HG02763 (cell line): Measurements from ENCODE around the gene LTC4S.

Experiments
- ATAC-seq: cut with Tn5 transposase; IDR thresholded peaks from one replicate; pipeline ENCODE4 v1.9.1; 2021; ENCODE audit warnings: mild to moderate bottlenecking, moderate library complexity; ENCODE audit not compliant: unreplicated experiment

LTC4S gene

DNA sequence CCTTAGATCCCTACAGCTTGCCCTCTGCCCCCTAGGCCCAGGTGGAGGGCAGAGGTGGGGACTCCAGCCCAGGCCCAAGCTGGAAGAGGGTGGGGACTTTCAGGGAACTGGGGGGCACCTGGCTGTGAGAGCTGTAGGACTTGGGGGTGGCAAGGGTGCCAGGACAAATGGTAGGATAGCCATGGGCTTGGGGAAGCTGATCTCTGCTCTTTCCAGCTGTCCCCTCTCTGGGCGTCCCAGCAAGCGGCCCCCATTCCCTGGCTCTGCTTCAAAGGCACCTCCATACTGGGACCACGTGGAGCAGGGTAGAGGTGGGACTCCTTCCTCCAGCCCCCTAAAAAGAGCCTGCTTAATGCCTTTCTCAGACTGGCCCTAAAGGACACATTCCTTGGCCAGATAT is 385 bp downstream of the LTC4S start:
- no peak for ATAC-seq

DNA sequence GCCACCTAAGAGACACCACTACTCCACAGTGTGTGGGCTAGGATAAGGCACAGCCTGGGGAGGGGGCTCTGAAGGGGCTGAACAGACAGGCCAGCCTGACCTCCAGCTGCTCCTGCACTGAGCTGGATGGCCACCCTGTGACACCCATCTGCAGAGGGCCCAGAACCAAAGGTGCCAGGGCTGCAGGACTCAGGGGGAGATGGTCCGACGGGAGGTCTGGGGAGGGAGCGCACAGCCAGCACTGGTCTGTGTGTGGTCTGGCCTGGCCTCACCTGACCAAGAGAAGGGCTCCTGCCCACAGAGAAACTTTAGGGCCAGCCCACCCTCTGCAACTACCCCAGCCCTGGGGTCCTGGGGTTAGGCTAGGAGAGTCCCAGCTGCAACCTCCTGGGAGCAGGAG is 789 bp downstream of the LTC4S start:
- no peak for ATAC-seq

DNA sequence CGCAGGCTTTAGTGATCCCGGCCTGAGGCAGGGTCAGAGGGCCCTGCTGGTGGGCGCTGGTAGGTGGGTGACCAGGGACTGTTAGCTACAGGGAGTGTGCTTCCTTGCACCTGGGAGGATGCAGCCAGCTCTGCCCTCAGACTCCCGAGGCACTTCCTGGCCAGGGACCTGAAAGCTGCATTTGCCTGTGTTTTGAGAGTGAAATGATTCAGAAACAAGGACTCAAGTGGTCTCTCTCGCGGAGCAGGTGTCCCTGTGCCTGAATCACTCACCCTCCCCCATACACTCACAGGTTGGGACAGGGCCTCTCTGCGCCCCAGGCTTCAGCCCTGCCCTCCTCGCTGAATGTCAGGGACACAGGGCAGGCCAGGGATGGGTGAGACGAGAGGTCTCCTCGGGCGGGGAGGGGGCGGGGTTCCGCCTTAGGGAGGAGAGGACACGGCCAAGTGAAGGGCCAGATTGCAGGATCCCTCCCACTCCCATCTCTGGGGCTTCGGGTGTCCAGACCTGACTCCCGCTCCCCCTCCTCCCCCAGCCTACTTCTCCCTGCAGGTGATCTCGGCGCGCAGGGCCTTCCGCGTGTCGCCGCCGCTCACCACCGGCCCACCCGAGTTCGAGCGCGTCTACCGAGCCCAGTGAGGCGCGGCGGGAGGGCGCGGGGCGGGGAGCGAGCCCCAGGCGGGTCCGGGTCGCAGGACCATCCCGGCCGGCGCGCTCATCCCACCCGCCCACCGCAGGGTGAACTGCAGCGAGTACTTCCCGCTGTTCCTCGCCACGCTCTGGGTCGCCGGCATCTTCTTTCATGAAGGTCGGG is 1.5 kb downstream of the LTC4S start:
- no peak for ATAC-seq

DNA sequence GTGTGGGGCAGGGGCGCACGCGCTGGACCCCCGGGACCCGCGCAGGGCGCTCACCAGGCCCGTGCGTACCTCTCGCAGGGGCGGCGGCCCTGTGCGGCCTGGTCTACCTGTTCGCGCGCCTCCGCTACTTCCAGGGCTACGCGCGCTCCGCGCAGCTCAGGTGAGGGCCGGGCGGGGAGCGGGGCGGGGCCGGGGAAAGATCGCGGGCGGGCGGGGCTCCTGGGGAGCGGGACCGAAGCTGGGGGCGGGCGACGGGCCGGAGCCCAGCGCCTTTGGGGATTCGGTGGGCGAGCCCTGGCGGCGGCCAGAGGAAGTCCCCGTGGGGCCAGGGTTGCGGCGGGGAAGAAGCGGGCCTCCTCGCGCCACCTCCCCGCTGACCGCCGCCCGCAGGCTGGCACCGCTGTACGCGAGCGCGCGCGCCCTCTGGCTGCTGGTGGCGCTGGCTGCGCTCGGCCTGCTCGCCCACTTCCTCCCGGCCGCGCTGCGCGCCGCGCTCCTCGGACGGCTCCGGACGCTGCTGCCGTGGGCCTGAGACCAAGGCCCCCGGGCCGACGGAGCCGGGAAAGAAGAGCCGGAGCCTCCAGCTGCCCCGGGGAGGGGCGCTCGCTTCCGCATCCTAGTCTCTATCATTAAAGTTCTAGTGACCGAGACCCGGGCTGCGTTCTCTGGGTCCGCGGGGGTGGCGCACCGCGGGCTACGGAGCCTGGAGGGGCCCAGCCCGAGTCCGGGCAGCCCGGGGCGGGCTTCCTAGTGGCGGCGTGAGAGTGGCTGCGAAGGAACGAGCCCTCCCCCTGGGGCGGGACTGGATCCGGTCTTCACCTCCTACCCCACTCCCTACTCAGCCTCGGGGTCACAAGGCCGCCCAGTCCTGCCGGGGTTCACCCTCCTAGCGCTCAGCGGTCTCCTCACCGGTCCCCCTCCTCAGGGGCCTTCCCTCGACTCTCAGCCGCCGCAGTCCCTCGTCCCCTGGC is 2.4 kb downstream of the LTC4S start:
- ATAC-seq, result peak; percentile 68

DNA sequence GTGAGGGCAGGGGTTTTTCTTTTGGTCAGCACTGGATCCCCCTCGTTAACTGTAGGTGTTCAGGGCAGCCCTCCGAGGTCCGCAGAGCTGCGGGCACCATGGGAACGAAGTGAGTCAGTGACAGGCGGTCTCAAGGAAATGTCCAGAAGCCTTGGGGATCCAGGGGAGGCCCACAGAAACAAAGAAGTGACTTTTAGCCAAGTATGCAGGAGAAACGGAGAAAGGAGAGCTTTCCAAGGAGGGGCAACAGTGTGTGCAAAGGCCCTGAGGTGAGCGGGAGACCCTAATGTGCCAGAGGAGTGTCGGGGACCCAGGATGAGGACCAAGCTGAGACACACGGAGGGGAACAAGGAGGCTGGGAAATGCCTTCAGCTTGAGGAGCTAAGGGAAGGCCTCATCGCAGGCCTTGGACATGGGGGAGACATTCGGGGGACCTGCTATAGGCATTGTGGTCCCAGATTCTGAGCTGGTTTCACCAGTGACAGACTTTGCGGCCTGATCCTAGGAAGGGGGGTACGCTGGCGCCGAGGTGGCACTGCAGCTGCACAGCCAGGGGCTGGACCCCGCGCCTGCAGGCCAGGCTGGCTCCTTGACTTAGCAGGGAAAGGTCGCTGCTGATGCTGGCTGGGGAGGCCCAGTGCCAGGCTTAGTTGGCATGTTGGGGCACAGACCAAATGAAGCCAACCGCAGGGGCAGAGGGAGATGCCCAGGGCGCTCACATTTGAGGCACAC is 3.3 kb downstream of the LTC4S start:
- ATAC-seq, result no peak

DNA sequence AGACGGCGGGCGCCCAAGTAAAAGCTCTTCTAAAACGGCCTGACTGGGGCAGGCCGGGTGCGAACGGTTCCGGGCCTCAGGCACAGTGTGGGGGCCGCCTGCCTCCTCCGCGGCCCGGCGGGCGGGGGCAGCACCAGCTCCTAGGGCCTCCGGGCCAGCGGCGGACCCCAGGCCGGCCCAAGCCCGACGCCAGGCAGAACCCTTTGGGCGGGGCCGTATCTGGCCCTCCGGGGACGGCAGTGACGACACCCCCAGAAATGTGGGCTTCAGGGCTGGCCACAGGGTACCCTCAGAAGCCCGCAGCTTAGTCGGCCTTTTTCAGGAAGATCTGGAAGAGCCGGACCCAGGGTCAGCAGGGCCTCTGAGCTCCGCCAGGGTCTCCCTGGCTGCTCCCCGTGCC is 4.0 kb downstream of the LTC4S start:
- ATAC-seq, result no peak

DNA sequence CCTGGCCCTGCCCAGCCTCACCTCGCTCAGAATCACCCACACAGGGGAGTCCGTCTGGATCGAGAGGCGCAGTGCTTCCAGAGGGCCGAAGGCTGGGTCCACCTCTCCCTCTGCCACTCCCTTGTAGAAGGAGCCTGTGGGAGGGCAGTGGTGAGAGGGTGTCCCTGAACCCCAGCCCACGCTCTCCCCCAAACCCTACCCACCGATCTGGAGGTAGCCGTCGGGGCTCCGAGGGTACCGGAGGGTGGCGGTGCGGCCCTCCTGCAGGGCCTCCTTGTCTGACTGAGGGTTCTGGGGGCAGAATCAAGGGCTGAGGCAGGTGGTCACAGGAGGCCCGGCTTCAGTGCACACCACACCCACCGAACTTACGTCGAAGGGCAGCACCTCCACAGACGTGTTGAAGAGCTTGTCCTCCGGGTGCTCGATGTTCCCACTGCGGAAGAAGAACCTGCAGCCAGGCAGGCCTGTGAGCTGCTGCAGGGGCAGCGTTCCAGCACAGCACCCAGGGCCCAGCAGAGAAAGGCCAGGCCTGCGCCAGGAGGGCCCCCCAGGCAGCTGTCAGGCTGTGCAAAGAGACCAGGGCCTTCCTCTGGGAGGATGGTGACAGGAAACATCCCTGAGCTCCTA is 4.5 kb downstream of the LTC4S start:
- ATAC-seq, result no peak

DNA sequence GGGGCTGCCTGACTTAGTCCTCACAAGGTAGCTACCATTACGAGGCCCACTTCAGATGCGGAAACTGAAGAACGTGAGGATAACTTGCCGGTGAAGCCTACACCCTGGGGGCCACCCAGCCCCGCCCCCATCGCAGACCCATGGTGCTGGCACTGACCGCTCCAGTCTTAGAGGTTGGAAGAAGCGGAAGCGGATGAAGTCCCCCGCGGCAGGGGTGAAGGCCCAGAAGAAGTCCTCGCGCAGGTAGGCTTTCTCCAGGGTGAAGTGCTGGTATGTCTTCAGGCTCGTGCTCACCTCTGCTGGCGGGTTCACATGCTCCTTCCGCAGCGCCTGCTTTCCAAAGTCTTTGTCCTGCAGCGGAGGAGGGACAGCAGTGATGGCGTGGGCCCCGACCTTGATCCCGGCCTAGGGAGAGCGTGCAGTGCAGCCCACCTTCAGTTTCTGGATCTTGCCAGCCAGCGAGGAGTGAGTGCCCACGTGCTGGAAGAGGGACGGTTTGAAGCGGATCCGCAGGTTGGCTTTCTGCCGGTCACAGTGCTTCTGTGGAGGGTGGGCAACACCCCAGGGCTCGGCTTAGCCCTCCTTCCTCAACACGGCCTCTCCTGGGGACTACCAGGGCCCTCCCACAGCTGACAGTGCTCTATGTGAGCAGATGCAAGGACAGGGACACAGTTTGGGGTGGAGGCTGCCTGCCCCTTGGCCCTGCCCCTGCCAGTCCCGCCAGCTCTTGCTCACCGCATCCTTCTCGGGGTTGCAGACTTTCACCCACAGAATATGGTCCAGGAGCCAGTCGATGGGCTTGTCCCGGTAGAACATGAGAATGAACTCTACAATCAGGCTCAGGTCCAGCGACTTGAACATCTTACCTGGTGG is 5.2 kb downstream of the LTC4S start:
- no peak for ATAC-seq

DNA sequence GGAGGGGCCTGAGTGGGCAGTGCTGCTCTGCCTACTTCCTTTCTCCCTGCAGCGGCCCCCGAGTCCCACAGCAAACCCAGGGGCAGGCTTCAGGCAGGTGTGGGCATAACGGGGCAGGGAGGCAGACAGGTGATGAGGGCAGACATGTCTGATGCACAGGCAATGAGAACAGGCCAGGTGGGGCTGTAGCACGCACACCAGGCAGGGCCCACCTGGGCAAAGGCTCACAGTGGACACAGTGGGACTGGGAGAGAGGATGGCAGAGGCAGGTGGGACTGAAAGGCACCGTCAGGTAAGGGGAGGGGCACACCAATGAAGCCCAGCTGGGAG is 5.8 kb downstream of the LTC4S start:
- no peak for ATAC-seq

DNA sequence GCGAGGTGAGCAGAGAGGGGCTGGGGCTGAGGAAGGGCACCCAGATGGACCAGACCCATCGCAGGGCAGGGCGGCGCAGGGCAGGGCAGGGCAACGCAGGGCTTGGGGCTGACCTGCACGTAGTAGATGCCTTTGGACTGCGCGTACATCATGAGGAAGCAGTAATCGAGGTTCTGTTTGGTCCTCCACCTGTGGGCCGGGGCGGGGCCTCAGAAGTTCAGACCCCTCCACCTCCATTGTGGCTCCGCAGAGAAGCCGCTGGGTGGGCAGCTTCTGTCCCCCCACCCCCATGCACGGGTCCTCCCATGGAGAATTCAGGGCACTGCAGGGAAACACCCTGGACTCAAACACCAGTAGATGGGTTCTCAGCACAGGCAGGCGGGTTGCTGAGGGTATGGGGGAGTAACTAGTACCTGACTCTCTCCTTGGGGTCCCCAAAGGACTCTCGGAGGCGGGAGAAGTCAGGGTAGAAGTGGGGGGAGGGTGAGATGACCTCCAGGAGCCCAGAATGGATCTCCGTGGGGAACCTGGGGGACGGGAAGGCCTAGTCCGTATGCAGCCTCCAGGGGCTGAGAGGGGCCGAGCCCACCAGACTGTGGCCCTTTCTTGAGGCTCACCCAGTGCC is 6.4 kb downstream of the LTC4S start:
- no peak for ATAC-seq

DNA sequence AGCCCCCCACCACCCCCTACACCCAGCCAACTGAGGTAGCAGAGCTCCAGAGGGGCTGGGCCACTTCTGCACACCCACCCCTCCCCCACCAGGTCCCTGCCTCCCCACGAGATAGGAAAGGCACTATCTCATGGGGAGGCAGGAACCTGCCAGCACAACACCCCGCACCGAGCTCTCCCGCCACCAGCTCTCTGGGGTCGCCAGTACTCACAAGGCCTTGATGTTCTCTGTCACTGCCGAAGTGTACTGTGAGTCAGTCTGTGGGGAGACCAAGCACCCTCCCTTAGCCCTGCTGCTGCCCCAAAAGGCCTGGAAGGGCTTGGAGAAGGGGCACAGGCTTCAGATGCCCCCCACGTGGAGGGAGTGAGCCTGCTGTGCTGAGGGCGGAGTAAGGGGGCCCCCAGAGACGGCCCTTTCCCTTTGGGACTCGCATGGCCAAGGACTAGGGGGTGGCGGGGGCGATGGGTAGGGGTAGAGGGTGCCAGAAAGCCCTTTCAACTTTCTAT is 7.0 kb downstream of the LTC4S start:
- no peak for ATAC-seq

DNA sequence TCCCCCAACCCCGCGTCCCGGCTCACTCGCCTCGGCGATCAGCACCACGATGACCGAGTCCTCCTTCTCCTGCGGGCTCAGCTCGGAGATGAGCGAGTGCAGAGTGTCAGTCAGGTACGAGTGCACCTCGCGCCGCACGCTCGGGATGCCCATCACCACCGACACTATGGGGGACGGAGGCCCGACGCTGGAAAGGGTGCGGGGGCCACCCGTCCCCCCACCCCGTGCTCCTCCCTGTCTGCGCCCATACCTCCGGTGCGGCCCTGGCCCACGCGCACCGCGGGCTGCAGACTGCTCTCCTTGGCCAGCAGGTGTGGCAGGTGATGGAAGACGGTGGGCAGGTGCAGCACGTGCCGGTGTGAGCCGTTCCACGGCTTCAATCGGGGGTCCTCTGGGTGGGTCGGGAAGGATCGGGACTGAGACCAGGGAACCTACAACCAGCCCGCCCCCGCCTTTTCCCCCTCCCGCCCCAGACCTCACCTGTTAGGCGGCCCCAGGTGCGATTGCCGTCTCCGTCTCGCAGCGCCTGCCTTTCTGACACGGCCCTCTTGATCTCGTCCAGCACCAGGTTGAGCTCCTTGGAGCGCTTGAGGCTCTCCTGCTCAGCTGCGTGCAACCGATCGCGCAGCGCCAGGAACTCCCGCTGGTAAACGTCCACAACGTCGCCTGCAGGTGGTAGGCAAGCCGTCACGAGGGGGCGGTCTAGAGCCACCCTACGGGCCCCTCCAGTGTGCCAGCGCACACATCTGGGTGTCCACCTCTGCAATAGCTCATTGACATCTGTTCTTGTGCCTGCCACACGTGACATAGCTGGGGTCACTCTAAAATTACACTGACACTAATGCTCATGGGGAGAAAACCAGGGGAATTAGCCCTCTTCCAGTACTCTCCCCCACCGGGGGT is 7.8 kb downstream of the LTC4S start:
- ATAC-seq, result no peak

DNA sequence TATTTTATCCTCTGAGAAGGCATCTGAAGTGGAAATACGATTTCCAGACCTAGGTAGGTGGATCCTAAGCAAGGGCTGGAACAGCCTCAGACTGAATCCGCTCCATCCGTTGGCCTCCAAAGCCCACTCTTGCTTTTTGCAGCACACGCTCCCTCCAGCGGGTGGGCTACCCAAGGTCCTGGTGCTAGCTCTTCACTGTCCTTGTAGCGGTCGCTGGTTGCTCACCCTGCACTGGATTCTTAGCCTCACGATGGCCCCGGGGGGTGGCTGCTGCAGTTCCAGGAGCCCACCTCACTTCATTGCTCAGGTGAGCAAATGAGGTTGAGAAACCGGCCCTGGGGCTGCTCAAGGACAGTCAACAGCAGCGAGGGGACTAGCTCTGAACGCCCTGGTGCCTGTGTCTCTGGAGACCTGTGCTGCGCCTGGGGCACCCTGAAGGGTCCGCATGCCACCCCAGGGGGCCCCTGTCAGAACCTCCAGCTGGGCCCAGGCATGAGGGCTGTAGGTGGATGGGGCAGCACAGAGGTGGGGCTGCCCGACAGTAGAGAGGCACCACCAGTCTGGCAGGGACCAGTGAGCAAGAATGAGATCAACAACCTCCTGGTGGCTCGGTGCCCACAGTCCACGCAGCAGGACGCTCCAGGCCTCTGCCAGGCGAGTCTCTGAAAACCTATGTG is 8.6 kb downstream of the LTC4S start:
- no peak for ATAC-seq

DNA sequence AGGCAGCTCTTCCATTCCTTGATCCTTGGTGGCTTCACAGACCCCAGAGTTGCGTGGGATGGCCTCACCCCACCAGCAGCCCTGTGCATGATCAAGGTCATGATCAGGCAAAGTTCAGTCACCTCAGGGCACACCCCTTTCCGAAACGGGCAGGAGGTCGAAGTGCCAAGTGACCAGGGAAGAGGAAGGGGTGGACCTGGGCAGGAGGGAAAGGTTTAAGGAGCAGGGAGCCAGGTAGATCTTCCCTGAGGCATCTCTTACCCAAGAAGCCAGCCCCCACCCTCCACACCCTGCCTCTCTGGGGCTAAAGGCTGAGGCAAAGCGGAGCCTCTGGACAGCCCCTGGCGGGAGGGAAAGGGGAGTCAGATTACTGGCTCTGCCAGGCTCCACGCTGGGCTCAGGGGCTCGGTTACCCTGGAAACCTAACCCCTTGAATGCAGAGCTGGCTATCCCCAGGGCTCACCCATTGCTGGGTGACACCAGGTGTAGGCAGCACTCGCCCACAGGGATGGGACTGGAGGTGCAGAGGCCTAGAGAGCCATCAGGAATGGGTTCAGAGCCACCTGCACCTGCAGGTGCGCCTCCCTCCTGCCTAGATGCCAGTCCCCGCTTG is 9.3 kb downstream of the LTC4S start:
- ATAC-seq, result no peak

DNA sequence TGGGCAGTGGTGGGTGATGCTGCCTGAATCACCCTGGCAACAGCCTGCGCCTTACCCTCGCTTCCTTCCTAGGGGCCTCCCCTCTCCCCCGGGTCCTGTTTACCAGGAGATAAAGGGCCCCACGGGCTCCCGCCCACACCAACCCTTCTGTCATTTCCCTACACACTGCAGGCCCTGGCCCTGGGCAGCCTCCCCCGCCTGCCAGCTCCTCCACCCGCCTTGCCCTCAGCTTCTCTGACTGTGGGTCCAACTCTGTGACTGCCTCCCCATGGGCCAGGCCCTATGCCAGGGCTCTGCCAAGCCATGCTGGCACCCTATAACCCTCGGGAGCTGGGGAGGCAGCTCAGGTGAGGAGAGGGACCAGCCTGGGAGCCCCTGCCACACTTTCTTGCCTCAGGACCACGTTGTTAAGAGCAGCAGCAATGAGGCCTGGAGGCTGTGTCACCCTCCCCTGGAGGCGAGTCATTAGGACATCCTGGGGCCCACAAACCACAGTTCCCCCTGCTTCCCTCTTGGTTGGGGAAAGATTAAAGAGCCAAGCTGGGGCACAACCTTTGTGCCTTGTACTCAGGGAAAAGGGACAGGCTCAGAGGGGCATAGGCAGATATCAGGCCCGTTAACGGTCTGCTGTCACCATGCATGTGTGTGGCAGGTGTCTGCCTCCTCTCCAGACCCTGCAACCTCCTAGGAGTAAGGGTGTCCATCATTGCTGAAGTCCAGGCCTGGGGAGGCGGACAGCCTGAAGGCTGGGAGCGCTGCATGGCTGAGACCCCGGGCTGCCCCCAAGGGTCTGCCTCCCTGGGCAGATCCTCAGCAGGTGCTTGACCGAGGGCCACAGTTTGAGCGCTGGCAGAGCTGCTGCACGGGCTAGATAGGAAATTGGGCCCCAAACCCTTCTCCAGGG is 10.1 kb downstream of the LTC4S start:
- no peak for ATAC-seq

DNA sequence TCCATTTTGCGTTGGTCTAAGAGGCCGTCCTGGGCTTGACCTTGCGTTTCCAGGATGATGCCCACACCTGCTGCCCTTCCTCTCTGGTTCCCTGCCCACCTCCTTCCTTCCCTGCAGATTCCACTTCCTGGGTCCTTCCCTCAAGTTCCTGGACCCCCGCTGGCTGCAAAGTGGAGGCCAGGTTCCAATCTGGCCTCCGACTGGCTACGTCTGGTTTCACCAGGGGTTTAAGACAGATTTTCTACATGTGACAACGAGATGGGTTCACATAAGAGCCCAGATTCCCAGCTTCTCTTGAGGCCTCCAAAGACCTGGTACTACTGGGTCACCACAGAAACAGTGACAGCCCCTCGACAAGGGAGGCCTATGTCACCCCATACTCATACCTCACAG is 10.8 kb downstream of the LTC4S start:
- ATAC-seq, result no peak
